Mucosa of descending colon (tissue), 3 donors: Measurements from ENCODE around the gene KCNK17. TPM values are rescaled to one million over a fixed set of nuclear protein-coding genes. Genes with fewer than 3 reads are reported as not detected.
A peak's percentile ranks its signal among the peaks of the same experiment; 100 is the strongest.

Experiments
- ATAC-seq: fragments of 200-7000 bp; cut with Tn5 transposase; one replicate; pipeline ENCODE4 v1.9.1; 2020; ENCODE audit warnings: mild to moderate bottlenecking, moderate library complexity
- DNase-seq, 3 donors: peaks; one replicate each; pipeline ENCODE4 v3.0.0-alpha.2; 2020
- H3K36me3 ChIP-seq: fragments of 200-600 bp; one replicate; pipeline ENCODE4 v1.8.0; 2021; ENCODE audit warnings: low read depth, mild to moderate bottlenecking
- H3K4me1 ChIP-seq: fragments of 200-600 bp; one replicate; pipeline ENCODE4 v1.8.0; 2021; ENCODE audit warnings: low read depth, mild to moderate bottlenecking
- H3K4me3 ChIP-seq: fragments of 200-600 bp; one replicate; pipeline ENCODE4 v1.8.0; 2021; ENCODE audit warnings: mild to moderate bottlenecking
- H3K9me3 ChIP-seq: fragments of 200-600 bp; one replicate; pipeline ENCODE4 v1.8.0; 2021; ENCODE audit warnings: mild to moderate bottlenecking
- CTCF ChIP-seq: fragments of 200-600 bp; IDR thresholded peaks from one replicate; pipeline ENCODE4 v1.8.0; 2022; ENCODE audit warnings: antibody characterized with exemption, mild to moderate bottlenecking
- intact Hi-C, 2 donors: fragments of 100-400 bp; cut with DNase I in 1 of 2; cut with micrococcal nuclease in 1 of 2; formaldehyde crosslinking; loops; one replicate each; pipeline versions ENCODE4 v1.11.0 to v1.11.1; 2022; cut with DNase I, micrococcal nuclease
- total RNA-seq, 3 donors: library from RNA; stranded (reverse); fragmentation: NEBNext Ultra II Directional in 2 of 3; extraction: Animal tissue kit (Norgen Biotek cat#: 25700) in 2 of 3; gene quantifications; one replicate each; pipeline versions ENCODE4 v1.2.1 to v1.2.4, GENCODE V29; 2021 to 2023
- donor health status: DM: no; HTN: no; CAD: no; lungs with moderate emphysema.
- donor health status: DM: no; HTN: no; CAD: no.
- donor health status: DM: no; HTN: yes; CAD: no.

The KCNK17 gene
- total RNA-seq, 3 donors from 2014 or later = 0.24 to 0.63 TPM; not detected in 1

DNA sequence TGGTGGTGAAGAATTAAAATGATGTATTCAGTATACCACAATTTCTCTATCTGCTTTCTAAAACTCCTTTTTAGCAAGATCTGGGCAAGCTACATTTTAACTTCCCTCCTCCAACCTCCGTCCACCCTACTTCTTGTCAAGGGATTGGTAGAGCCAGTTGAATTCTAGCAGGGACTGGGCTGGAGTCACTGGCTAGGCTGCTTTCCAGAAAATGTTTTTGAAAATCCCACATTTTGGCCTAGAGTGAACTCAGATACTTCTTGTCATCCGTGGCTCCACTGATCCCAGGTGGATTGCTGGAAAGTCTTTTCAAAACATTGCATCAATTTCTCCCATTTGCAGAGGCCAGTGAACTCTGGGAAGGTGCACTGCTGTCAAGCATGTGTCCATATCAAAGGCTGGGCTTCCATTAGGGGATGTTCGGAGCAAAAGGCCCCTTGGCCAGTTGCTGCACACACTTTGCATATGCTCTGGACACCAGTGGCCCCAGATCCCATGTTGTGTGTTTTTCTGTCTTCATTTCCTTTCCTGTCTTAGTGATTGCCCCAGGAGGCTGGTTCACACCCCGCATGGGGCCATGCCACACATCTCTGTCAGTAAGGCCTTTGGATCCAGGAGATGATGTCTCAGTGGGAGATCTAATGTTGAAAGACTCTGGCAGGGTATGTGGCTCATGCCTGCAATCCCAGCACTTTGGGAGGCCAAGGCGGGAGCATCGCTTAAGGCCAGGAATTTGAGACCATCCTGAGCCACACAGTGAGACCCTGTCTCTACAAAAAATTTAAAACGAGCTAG lies 19.6 kb upstream of the KCNK17 start:
- no peak for DNase-seq
- intact Hi-C loops = no loop called here
- no peaks in the 10 kb centered on the region for H3K36me3 ChIP-seq
- H3K4me1 ChIP-seq = no peaks in the 10 kb centered on the region
- no peak for ATAC-seq
- no peak overlapping the region for H3K4me3 ChIP-seq
- no peak for TF ChIP-seq CTCF
- H3K9me3 ChIP-seq = no peaks in the 10 kb centered on the region

DNA sequence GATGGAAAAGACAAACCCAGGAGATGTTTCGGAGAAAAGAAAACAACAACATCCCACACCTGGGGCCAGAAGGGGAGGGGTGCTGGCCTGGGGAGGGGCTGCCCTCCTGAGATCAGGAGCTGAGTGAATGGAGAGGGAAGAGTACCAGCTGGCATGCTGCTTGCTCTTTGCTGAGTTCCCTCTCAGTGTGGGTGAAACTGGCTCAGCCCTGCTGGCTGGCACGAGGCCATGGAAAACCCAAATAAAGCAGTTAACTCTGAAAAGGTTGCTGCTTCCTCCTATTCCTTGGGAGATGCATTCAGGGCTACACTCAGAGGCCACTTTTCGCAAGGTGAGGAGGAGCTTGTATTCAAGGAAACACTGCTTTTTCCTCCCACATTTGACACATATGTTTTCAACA lies 16.3 kb upstream of the KCNK17 start:
- H3K4me3 ChIP-seq = no peak overlapping the region
- H3K9me3 ChIP-seq = no peaks in the 10 kb centered on the region
- TF ChIP-seq CTCF = no peak
- intact Hi-C loops = no loop called here
- DNase-seq (no peak), ATAC-seq (no peak)
- H3K4me1 ChIP-seq = no peaks in the 10 kb centered on the region
- H3K36me3 ChIP-seq = no peaks in the 10 kb centered on the region

DNA sequence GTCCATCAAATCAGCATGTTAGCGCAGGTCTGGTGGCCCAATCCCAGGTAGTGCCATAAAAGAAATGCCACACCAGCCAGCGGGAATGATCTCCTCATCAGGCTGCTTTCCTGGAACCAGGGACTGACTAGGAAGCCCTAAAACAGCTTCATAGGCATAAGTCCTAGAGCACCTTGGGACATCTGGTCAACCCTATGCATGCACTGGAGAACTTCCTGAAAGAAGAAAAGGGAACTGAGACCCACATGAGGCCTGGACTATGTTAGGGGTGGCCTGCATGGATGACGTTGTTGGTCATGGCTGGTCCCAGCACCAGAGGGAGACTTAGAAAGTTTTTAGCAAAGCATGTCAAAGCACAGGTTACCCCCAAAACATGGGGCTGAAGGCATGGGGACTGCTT lies 15.8 kb upstream of the KCNK17 start:
- no peak overlapping the region for H3K4me3 ChIP-seq
- DNase-seq (no peak), ATAC-seq (peak; percentile 38)
- H3K36me3 ChIP-seq = no peaks in the 10 kb centered on the region
- H3K9me3 ChIP-seq = no peaks in the 10 kb centered on the region
- no peak for TF ChIP-seq CTCF
- intact Hi-C loops = no loop called here
- H3K4me1 ChIP-seq = no peaks in the 10 kb centered on the region

DNA sequence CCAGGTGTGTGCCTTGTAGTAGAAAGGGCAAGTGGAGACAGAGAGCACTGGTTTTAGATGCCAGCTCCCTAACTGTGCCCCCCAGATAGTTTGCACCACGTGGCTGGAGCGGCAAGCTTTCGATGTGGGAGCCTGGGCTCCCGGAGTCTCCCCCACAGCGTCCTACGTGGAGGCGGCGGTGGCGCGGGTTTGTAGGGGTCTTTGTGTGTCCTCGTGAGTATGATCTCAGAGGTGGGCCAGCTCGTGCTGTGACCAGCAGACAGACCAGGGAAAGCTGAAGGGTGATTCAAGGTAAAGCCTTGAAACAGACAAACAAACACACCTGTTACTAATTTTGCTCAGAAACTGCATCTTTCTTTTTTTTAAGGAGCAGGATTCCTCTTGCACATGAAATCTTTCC lies 13.8 kb upstream of the KCNK17 start:
- TF ChIP-seq CTCF = no peak
- ATAC-seq (no peak), DNase-seq (no peak)
- no peaks in the 10 kb centered on the region for H3K36me3 ChIP-seq
- H3K4me3 ChIP-seq = no peak overlapping the region
- H3K9me3 ChIP-seq = no peaks in the 10 kb centered on the region
- intact Hi-C loops = no loop called here
- H3K4me1 ChIP-seq = no peaks in the 10 kb centered on the region

- ATAC-seq = no peak
- no peak for TF ChIP-seq CTCF
Measured at GRCh38 chr6:39327507-39327906, 13.3 kb upstream of the KCNK17 start.

More at GRCh38 chr6:39327507-39327906, 13.3 kb upstream of the KCNK17 start:
- Histone ChIP-seq H3K4me3 (no peak overlapping the region), H3K36me3 (no peaks in the 10 kb centered on the region), H3K9me3 (no peaks in the 10 kb centered on the region), H3K4me1 (no peaks in the 10 kb centered on the region)
- no peak for DNase-seq
- intact Hi-C loops = no loop called here
